HG02763 (cell line): ENCODE data around the gene PDIA6.
"Not testable (repeated sequence)": the region's sequence is repeated elsewhere in the genome, so short reads cannot be mapped to it uniquely, and the experiment has no call there.

ENCODE experiments used
- ATAC-seq: cut with Tn5 transposase; IDR thresholded peaks from one replicate; pipeline ENCODE4 v1.9.1; 2021; ENCODE audit warnings: mild to moderate bottlenecking, moderate library complexity; ENCODE audit not compliant: unreplicated experiment

The PDIA6 gene

DNA sequence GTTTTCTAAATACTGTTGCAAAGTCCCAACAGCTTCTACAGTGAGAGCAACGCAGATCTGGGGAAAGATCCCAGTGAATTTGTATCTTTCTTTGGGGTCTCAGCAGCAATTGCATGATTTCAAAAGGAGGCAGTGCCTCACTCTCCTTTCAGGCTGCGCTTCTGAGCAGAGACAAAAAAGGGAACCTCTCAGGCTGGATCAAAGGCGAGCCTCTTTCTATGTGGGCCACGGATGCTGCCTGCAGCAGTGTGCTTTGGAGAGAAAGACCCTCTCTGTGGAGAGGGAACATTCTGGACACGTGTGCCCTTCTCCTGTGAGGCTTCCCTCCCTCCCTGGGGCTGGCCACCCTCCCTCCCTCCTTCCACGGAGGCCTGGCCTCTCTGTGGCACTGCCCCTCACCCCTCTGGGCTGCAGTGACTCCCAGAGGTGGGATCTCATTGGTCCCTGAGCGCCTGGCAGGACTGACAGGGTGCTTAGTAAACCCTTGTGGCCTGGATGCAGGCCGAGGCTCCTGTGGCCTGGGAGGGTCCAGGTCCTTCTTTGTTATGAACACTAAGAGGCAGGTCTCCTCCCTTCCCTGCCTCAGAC is 21.6 kb upstream of the PDIA6 start:
- ATAC-seq: no peak

DNA sequence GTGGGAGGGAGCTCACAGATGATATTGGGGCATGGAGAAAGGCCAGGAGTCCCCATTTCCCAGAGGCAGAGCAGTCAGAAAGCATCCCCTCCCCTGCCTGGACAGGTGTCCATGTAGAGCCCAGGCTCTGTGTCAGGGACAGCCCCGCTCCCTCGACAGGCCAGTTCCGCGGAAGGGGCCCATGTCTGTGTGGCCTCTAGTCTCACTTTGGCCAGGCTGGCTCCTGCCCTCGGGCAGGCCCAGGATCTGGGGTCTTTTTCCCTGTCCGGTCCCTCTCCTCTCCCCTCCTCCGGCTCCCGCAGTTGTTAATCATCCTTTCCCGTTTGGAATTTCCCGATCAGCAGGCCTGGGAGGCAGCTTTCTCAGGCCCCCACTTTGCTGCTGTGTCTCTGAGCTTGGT is 20.4 kb upstream of the PDIA6 start:
- no peak for ATAC-seq

DNA sequence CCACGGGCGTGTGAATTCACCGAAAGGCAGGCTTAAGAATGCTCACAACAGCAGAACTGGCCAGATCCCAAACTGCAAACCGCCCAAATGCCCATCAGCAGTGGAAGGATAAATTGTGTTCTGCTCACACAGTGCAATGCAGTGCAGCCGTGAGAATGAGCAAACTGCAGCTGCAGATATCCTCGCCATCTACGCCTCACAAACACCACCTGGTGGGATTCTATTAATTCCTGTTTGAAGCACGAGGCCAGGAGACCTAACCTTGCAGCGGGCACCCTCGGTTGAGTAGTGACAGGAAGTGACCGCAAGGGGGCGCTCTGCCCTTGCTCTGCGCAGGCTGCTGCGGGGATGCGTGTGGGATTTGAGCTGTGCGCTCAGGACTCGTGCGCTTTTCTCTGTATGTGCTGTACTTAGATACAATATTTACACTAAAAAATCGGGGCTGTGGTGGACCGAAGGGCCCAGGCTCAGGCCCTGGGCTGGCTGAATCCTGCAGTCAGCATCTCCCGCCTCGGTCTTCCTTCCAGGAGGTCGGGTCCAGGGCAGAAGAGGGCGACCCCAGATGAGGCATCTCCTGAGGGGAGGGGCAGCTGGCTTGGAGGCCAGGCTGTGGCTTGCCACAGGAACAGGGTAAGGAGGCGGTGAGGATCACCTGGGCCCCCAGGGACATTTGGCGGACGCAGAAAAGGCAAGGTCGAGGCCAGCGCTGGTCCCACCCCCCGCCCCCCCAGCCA is 19.8 kb upstream of the PDIA6 start:
- peak; percentile 75 for ATAC-seq

DNA sequence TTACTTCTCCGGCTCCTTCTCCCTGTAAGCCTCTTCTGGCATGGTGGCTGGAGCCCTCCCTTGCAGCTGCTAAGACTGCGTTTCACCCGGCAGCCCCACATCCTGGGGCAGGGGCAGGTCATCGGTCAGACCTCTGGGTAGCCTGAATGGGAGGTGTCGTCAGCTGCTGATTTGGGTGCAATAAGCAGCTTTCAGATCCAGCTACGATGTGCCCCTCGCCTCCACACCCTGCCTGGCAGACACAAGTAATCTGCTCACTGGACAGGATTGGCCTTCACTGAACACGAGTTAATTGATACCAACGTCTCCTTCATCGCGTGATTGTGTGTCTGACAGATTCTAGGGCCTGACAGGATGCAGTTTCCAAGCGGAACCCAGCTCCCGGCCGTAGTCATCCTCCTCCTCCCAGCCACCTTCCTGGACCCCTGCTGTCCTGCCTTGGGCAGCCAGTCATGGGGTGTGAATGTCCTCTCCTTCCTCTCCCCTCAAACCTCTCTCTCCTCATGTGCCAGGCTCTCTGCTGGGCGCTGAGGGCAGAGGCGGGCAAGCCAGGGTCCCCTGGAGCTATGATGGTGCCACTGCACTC is 18.9 kb upstream of the PDIA6 start:
- ATAC-seq: no peak

DNA sequence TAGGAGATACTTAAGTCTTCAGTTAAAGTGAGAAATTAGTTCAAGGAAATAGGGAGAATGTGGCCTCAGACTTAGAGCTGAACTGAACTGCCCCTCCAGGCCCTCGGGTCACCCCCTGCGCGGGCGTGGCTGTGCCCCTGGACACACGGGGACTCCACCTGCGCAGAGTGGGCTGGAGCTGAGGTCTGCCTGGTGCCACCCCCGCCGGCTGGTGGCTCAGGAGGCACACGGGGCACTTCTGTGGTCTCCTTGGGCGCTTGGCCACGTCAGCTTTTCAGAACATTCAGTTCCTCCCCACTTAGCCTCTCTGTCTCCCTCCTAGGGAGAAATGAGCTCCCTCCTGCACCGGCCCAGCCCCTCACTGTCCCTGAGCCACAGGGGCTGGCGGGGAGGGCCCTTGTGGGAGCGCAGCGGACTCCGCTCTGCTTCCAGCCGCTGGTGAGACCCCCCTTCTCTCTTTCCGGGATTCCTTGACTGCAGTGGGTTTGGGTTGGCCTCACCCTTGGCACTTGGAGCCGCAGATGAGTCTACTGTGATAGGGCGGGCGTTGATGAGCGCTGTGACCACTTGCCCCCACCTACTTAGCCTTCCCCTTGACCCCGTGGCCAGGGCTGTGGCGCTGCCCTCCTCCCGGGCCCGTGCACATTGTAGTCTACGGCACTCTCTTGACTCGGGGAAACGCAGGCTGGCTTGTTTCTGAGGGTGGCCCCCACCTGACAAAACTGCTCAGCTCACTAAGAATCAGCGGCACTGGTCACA is 18.2 kb upstream of the PDIA6 start:
- ATAC-seq: no peak

DNA sequence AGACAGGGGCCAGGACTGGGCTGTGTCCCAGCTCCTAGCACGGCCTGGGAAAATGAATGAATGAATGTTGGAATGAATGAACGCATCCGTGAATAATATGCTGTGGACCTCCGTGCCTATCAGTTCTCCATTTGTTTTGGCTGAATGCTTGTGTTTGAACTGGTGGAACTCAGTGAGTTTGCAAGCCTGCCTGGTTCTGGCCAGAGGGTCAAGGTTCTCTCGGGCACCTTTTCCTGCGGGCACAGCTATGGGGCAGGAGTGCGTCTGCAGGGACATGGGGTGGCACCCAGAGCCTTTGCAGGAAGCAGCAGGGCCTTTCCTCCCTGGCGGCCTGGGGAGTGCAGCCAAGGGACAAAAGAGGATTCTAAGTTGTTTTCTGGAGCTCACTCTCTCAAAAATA is 17.6 kb upstream of the PDIA6 start:
- no peak for ATAC-seq

DNA sequence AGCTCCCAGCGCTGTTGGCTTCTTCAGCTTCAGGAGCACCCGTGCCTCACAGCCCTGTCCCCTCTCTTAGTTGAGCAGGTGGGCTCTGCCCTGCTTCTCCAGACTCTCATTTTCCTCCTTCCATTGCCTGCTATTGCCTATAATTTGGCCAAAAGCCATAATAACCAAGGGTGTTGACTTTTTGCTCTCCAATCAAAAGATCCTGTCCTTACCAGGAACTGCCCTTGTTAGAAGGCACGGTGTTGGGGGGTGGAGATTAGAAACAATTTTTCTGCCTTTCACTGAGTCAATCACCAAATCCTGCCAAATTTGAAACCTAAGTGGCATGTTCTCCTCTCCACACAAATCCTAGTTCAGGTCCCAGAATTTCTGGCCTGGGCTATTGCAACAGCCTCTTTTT is 16.7 kb upstream of the PDIA6 start:
- no peak for ATAC-seq

DNA sequence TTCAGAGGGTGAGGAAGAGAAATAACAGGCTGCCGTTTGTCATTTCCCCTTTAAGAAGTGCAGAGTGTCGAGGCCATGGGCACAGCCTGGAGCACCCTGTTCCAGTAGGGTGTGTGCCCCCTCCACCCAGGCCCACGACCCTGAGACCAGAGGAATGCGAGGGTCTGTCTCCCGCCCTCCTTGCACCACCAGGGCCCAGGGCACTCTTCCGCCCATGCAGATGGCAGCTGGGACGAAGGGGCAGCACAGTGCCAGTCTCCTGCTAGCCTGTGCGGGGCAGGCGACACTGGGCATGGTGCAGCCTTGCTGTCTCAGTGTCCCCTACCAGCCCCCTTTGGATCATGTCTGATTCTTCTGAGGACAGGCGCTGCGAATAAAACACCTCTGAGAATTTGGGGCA is 15.8 kb upstream of the PDIA6 start:
- ATAC-seq: no peak

DNA sequence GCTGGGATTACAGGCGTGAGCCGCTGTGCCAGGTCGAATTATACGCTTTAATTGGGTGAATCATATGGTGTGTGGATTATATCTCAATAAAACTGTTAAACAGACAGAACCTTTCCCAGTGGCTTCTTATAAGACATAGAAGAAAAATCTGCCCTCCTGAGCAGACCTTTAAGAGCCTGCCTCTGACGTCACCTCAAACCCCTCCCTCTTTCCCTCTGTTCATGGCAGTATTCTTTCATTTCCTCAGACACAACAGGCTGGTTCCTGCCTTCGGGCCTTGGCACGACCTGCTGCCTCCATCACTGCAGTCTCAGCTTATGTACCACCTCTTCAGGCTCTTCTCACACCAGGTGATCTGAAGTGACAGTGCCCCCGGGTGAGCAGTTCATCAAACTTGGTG is 14.0 kb upstream of the PDIA6 start:
- no peak for ATAC-seq

DNA sequence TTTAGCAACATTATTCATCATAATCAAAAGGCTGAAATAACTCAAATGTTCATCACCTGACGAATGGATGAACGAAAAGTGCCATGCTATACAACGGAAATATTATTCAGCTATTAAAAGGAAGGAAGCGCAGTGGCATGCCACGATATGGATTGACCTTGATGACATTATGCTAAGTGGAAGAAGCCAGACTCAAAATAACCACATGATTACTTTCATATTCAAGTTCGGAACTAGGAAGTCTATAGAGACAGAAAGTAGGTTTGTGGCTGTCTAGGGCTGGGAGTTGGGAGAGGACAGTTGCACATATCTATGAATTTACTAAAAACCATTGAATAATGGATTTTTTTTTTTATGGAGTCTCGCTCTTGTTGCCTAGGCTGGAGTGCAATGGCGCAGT is 13.4 kb upstream of the PDIA6 start:
- ATAC-seq: no peak

DNA sequence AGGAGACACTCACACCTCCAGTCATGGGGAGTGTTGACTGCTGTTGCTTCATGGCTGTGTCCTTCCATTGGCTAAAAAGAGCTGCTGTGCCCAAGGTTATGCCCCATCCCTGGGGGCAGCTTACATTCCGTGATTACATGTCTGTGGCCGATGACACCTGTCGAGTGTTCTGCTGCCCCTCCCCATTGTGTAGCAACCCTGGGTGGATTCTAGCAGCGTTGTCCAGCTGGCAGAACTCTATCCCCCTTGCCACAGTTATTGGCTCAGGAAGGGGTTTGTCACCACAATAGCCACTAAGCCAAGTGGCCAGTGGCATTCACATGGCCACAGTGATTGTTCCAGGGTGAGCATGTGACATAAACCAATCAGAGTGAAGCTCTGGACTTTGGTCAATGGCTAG is 11.6 kb upstream of the PDIA6 start:
- ATAC-seq: no peak

DNA sequence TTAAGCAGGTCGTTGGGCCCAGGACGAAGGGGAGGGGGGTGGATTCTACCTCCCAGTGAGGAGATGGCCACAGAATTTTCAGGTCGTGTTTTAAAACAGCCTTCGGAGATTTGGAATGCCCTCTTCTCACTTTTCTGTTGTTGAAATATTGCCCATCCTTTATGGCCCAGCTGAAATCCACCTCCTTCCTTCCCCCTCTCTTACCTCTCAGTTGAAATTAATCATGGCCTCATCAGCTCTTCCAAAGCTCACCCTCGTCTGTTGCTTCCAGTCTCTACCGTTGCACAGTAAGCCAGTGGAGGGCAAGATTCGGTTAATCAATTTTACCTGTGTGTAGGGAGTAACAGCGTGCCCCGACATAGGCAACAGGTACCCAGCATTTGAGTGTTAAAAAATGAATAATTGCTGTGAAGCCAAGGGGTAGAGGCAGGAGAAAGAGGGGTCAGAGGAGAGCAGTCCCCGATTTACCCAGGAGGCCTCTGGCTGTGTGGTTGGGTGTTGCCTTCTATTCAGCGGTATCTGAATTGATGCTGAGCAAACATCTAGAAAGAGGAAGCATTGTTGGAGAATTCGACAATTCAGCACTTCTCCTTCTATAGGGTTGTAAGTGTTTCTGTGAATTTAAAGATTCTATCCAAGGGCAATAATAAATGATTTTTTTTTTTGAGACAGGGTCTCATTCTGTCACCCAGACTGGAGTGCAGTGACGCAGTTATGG is 8.6 kb upstream of the PDIA6 start:
- ATAC-seq: no peak

DNA sequence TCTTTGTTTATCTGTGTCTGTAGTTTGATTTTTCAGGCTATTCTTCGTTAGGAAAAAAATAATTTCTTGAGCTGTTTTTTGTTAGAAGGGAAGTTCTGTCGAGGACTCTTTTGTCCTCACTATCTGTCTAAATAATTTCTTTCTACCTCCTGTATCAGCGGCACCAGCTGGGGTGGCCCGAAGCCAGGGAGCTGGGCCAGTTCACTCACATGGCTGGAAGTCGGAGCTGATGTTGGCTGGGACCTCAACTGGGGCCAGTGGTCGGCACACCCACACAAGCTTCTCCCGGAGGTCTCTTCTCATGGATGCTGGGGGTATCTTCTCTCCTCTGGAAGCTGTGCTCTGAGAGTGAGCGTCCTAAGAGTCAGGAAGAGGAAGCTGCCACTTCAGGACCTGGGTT is 8.0 kb upstream of the PDIA6 start:
- no peak for ATAC-seq

DNA sequence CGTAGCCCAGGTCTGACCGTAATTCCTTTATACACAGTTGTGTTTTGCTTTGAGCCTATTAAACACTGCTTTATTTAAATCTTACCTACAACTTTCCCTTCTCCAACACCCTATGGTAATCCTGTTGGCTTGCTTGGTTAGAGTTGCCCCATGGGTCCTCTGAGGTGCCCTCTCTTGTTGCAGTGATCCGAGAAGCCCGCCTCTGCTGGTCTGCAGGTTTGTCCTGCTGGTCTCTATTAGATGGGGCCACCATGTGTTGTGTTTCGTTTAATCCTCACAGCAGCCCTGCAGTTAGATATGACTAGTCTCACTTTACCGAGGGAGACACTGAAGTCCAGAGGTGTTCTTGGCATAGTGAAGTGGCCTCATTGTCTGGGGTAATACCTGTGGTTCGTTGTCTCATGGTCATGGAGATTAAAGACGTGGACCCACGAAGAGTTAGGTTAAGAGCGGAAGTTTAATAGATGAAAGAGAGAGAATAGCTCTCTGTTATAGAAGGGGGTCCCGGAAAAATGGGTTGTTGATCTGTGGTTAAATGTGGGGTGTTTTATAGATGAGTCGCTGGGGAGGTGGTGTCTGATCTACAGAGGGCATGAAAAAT is 7.2 kb upstream of the PDIA6 start:
- ATAC-seq: no peak

DNA sequence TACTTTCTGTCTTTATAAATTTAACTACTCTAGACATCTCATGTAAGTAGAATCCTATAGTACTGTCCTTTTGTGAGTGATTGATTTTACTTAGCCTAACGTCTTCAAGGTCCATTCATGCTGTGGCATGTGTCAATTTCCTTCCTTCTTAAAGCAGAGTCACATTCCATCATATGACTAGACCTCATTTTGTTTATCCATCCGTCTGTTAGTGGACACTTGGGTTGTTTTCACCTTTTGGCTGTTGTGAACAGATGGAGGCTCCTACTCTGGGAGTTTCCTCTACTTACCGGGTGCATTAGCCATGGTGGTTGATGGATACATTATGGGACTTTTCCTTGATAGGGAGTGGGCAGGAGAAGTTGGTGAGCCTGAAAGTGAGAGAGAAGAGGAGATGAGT is 6.4 kb upstream of the PDIA6 start:
- ATAC-seq: no peak

DNA sequence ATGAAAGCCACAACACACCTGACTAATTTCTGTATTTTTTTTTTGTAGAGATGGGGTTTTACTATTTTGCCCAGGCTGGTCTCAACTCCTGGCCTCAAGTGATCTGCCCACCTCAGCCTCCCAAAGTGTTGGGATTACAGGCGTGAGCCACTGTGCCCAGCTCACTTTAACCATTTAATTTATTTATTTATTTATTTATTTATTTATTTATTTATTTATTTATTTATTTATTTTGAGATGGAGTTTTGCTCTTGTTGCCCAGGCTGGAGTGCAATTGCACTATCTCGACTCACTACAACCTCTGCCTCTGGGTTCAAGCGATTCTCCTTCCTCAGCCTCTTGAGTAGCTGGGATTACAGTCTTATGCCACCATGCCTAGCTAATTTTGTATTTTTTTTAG is 5.7 kb upstream of the PDIA6 start:
- ATAC-seq: not testable (repeated sequence)

DNA sequence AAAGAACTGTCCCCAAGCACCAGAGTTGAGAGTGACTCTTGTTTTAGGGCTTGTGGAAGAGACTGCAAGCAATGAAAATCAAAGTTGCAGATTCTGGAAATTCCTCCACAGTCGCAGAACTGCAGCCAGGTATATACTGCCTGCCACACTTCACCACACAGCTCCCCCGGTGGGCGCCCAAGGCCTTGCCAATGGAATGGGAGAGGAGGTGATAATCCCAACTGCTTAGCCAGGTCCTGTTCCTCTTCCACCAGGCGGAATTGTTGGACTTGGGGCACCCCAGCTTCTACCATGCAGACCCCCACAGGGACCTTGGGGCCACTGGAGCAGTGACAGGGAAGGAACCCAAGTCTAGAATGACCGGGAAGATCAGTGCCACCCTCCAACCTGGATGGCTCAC is 4.8 kb upstream of the PDIA6 start:
- no peak for ATAC-seq

DNA sequence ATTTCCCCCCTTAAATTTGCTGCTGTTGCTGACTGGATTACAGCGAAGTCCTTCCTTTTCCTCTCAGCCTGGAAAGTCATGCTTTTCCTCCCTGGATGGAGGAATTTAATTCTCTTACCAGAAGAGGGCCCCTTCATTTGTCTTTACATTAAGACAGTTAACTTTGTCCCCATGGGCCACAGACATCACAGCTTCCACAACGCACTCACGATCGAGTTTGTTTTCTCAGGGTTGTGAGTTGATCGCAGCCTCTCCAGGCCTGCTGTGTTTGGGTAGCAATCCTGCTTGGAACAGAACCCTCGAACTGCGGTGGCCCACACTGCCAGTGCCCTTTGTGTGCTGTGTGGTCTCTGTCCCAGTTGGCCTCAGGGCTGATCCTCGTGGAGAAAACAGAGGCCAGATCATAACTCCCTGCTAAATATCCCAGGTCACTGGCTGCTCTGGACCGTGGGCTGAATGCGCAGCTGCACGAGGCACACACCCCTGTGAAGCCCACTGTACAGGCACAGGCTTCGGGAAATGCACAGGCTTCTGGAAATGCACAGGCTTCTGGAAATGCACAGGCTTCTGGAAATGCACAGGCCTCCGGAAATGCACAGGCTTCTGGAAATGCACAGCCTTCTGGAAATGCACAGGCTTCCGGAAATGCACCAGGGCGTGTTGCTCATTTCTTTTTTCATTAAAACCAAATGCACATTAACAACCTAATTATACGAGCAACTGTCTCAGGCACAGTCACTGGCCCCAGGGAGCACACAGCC is 2.2 kb upstream of the PDIA6 start:
- no peak for ATAC-seq

DNA sequence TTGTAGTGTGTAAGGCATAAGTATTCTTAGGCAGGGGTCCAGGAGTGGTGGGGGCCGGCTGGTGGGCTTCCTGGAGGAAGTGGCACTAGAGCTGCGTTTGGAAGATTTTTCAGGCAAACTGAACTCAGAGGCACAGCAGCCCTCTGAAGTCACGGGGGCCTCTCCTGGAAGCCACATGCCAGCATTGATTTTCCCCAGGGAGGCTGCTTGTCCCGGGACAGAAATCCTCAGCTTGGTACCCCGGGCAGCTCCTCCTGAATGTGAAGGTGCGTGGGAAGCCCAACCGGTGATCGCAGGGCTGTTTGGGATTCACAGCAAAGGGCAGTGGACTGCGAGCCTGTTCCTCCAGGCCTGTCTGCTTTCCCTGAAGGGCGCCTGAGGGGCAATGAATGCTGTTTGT is 1.6 kb upstream of the PDIA6 start:
- ATAC-seq: no peak
